ENCODE results near the gene STX17. TPM values are rescaled to one million over a fixed set of nuclear protein-coding genes. Genes with fewer than 3 reads are reported as not detected.

STX17 gene
- total RNA-seq, 4 donors from 2014 or later, result 43.5 to 66.7 (median 50.8) TPM

GRCh38 chr9:99925541-99925940, 19.1 kb downstream of the STX17 start:
- Histone ChIP-seq H3K27me3 (no peaks in the 10 kb centered on the region), H3K9me3 (no peaks in the 10 kb centered on the region), H3K36me3 (peaks cover 3 to 7% of the 10 kb centered on the region in 2 donors), H3K4me3 (replicated peaks in 1 of 3) (no peak overlapping the region), H3K27ac (no peak overlapping the region), H3K4me1 (no peaks in the 10 kb centered on the region)
- TF ChIP-seq POLR2A (IDR thresholded peaks at IDR 0.05), result no peak
- TF ChIP-seq, protein P1, sequence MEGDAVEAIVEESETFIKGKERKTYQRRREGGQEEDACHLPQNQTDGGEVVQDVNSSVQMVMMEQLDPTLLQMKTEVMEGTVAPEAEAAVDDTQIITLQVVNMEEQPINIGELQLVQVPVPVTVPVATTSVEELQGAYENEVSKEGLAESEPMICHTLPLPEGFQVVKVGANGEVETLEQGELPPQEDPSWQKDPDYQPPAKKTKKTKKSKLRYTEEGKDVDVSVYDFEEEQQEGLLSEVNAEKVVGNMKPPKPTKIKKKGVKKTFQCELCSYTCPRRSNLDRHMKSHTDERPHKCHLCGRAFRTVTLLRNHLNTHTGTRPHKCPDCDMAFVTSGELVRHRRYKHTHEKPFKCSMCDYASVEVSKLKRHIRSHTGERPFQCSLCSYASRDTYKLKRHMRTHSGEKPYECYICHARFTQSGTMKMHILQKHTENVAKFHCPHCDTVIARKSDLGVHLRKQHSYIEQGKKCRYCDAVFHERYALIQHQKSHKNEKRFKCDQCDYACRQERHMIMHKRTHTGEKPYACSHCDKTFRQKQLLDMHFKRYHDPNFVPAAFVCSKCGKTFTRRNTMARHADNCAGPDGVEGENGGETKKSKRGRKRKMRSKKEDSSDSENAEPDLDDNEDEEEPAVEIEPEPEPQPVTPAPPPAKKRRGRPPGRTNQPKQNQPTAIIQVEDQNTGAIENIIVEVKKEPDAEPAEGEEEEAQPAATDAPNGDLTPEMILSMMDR (IDR thresholded peaks at IDR 0.05), result no peak
- no peak for DNase-seq
- intact Hi-C loops (cut with DNase I), result no loop called here
- WGBS, 2 donors, result 98% methylated on average over 4 of the region's 4 CpGs

DNA sequence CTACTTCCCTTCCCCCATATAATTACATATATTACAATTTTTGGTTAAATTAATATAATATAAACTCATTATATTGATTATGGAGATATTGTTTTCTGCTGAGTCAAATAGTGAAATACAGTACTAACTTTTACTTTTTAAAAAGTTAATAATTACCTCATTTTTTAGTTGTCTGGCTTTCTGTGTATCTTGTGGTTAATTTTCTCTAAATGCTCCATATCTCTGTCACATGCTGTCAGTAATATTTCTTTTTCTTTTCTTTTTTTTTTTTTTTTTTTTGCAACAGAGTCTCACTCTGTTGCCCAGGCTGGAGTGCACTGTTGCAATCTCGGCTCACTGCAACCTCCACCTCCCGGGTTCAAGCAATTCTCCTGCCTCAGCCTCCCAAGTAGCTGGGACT, 23.2 kb downstream of the STX17 start:
- no peak overlapping the region for H3K4me3 ChIP-seq (replicated peaks in 1 of 3)
- intact Hi-C loops (cut with DNase I), result no loop called here
- no peaks in the 10 kb centered on the region for H3K4me1 ChIP-seq
- DNase-seq, result no peak
- WGBS, 2 donors, result 98 to 100% methylated on average over 2 of the region's 2 CpGs
- H3K27ac ChIP-seq, result no peak overlapping the region
- no peak for TF ChIP-seq POLR2A (IDR thresholded peaks at IDR 0.05)
- TF ChIP-seq, protein P1 (IDR thresholded peaks at IDR 0.05), result no peak
- no peaks in the 10 kb centered on the region for H3K27me3 ChIP-seq
- no peaks in the 10 kb centered on the region for H3K9me3 ChIP-seq
- no peaks in the 10 kb centered on the region for H3K36me3 ChIP-seq

GRCh38 chr9:99931155-99931840, 24.8 kb downstream of the STX17 start:
- Histone ChIP-seq H3K4me3 (replicated peaks in 1 of 3) (no peak overlapping the region), H3K27ac (no peak overlapping the region), H3K9me3 (no peaks in the 10 kb centered on the region), H3K36me3 (no peaks in the 10 kb centered on the region), H3K27me3 (no peaks in the 10 kb centered on the region), H3K4me1 (no peaks in the 10 kb centered on the region)
- intact Hi-C loops (cut with DNase I), result no loop called here
- TF ChIP-seq, protein P1 (IDR thresholded peaks at IDR 0.05), result no peak
- TF ChIP-seq POLR2A (IDR thresholded peaks at IDR 0.05), result no peak
- DNase-seq, result no peak
- WGBS, 2 donors, result 95 to 97% methylated on average over 6 of the region's 6 CpGs

DNA sequence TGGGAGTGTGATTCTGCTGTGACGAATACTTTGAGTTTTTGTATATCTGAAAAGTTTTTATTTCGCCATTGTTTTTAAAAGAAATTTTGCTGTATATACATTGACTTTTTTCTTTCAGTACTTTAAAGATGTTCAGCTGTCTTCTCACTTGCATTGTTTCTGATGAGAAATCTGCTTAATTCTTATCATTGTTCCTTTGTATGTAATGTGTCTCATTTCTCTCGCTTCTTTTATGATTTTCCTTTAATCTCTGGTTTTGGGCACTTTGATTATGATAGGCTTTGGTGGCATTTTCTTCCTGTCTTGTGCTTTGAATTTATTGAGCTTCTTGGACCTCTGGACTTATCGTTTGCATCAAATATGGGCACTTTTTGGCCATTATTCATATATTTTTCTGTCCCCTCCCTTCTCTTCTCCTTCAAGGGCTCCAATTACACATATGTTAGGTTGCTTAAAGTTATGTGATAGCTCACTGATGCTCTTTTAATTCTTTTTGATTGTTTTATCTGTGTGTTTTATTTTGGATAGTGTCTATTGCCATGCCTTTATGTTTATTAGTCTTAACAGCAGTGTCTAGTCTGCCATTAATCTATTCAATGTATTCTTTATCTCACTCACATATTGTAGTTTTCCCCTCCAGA, 30.6 kb downstream of the STX17 start:
- no peaks in the 10 kb centered on the region for H3K27me3 ChIP-seq
- DNase-seq, result no peak
- TF ChIP-seq, protein P1 (IDR thresholded peaks at IDR 0.05), result no peak
- no peak for TF ChIP-seq POLR2A (IDR thresholded peaks at IDR 0.05)
- H3K36me3 ChIP-seq, result no peaks in the 10 kb centered on the region
- H3K4me1 ChIP-seq, result no peaks in the 10 kb centered on the region
- no peak overlapping the region for H3K4me3 ChIP-seq (replicated peaks in 1 of 3)
- H3K27ac ChIP-seq, result no peak overlapping the region
- 98 to 99% methylated on average over 4 of the region's 4 CpGs for WGBS, 2 donors
- H3K9me3 ChIP-seq, result no peaks in the 10 kb centered on the region
- intact Hi-C loops (cut with DNase I), result no loop called here

GRCh38 chr9:99947395-99947794, 40.9 kb downstream of the STX17 start:
- no peaks in the 10 kb centered on the region for H3K27me3 ChIP-seq
- 69 to 72% methylated on average over 3 of the region's 3 CpGs for WGBS, 2 donors
- H3K4me3 ChIP-seq (replicated peaks in 1 of 3), result no peak overlapping the region
- no peak overlapping the region for H3K27ac ChIP-seq
- no peaks in the 10 kb centered on the region for H3K4me1 ChIP-seq
- H3K9me3 ChIP-seq, result no peaks in the 10 kb centered on the region
- intact Hi-C loops (cut with DNase I), result no loop called here
- no peak for DNase-seq
- peaks cover 3 to 7% of the 10 kb centered on the region in 2 donors for H3K36me3 ChIP-seq
- TF ChIP-seq POLR2A (IDR thresholded peaks at IDR 0.05), result no peak
- TF ChIP-seq, protein P1 (IDR thresholded peaks at IDR 0.05), result peak in 1 of 6 experiments; percentile 10

Measured in thyroid gland (tissue), 4 donors.